ENCODE data around the gene GRIK4. TPM values are rescaled to one million over a fixed set of nuclear protein-coding genes. Genes with fewer than 3 reads are reported as not detected.

GRIK4 gene
- total and polyA plus RNA-seq, 4 donors, result 0.05 to 0.25 (median 0.06) TPM; not detected in 1

- no peak for TF ChIP-seq CTCF (IDR thresholded peaks at IDR 0.05; ENCODE audit: low read depth, low read length, missing input control)
- TF ChIP-seq RAD21 (IDR thresholded peaks at IDR 0.05), result no peak
- TF ChIP-seq FOXA1 (IDR thresholded peaks at IDR 0.05), result no peak
Measured at GRCh38 chr11:120971825-120972224, 460.3 kb downstream of the GRIK4 start (continued).

DNA sequence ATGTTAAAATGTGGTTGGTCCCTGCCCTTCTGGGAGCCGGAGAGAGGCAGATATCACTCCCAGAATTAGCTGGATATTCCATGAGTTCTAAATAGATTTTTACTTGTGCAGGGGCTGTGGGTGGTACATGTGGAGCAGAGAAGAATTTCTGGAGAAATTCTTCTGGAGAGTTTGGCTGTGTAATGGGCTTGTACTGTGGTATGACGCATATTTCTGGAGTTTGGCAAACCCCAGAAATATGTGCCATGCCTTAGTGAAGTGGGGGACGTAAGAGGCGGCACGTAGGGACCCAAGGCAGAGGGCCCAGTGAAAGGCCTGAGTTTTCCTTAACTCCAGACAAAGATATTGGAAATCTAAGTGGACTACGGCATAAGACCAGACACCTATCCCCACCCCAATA, 461.1 kb downstream of the GRIK4 start:
- 95% methylated on average over 6 of the region's 6 CpGs for WGBS
- Histone ChIP-seq H3K4me3 (ENCODE audit: low read depth in 1 of 3, low read length in 3 of 3) (no peak overlapping the region), H3K4me1 (ENCODE audit: control insufficient read depth in 4 of 4, insufficient read depth in 4 of 4, low read length in 3 of 4) (no peaks in the 10 kb centered on the region), H3K27ac (ENCODE audit: low read depth in 1 of 2, low read length in 2 of 2) (no peak overlapping the region), H3K9me3 (ENCODE audit: control insufficient read depth in 4 of 4, low read length in 3 of 4) (no peaks in the 10 kb centered on the region), H3K9ac (ENCODE audit: low read depth in 1 of 2, low read length in 2 of 2) (no peak overlapping the region), H3K36me3 (ENCODE audit: control insufficient read depth in 4 of 4, insufficient read depth in 3 of 4, low read depth in 1 of 4, low read length in 3 of 4) (no peaks in the 10 kb centered on the region), H3K27me3 (ENCODE audit: control insufficient read depth in 4 of 4, insufficient read depth in 4 of 4, low read length in 3 of 4) (no peaks in the 10 kb centered on the region)
- DNase-seq (ENCODE audit: low spot score), result no peak
- TF ChIP-seq RXRA (IDR thresholded peaks at IDR 0.05) (no peak), EGR1 (IDR thresholded peaks at IDR 0.05; ENCODE audit: low read depth in 2 of 2) (no peak), HNF4A (conservative IDR thresholded peaks at IDR 0.05) (no peak), ATF3 (IDR thresholded peaks at IDR 0.05) (no peak), CTCF (IDR thresholded peaks at IDR 0.05; ENCODE audit: low read depth, low read length, missing input control) (no peak), YY1 (IDR thresholded peaks at IDR 0.05) (no peak), GABPA (IDR thresholded peaks at IDR 0.05 in 1 of 2, conservative IDR thresholded peaks at IDR 0.05 in 1 of 2) (no peak), ZBTB33 (IDR thresholded peaks at IDR 0.05) (no peak), SP1 (IDR thresholded peaks at IDR 0.05) (no peak), JUND (IDR thresholded peaks at IDR 0.05) (no peak), HNF4G (IDR thresholded peaks at IDR 0.05) (no peak), RAD21 (IDR thresholded peaks at IDR 0.05) (no peak), TAF1 (conservative IDR thresholded peaks at IDR 0.05) (no peak), FOXA1 (IDR thresholded peaks at IDR 0.05) (no peak), NR2F2 (IDR thresholded peaks at IDR 0.05) (no peak)
- TF ChIP-seq, protein P1, sequence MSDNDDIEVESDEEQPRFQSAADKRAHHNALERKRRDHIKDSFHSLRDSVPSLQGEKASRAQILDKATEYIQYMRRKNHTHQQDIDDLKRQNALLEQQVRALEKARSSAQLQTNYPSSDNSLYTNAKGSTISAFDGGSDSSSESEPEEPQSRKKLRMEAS (IDR thresholded peaks at IDR 0.05), result no peak
- TF ChIP-seq, protein P2, sequence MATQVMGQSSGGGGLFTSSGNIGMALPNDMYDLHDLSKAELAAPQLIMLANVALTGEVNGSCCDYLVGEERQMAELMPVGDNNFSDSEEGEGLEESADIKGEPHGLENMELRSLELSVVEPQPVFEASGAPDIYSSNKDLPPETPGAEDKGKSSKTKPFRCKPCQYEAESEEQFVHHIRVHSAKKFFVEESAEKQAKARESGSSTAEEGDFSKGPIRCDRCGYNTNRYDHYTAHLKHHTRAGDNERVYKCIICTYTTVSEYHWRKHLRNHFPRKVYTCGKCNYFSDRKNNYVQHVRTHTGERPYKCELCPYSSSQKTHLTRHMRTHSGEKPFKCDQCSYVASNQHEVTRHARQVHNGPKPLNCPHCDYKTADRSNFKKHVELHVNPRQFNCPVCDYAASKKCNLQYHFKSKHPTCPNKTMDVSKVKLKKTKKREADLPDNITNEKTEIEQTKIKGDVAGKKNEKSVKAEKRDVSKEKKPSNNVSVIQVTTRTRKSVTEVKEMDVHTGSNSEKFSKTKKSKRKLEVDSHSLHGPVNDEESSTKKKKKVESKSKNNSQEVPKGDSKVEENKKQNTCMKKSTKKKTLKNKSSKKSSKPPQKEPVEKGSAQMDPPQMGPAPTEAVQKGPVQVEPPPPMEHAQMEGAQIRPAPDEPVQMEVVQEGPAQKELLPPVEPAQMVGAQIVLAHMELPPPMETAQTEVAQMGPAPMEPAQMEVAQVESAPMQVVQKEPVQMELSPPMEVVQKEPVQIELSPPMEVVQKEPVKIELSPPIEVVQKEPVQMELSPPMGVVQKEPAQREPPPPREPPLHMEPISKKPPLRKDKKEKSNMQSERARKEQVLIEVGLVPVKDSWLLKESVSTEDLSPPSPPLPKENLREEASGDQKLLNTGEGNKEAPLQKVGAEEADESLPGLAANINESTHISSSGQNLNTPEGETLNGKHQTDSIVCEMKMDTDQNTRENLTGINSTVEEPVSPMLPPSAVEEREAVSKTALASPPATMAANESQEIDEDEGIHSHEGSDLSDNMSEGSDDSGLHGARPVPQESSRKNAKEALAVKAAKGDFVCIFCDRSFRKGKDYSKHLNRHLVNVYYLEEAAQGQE (IDR thresholded peaks at IDR 0.05), result no peak

All from liver (tissue), 9 donors.